ENCODE results near the gene CCDC182.

The CCDC182 gene

DNA sequence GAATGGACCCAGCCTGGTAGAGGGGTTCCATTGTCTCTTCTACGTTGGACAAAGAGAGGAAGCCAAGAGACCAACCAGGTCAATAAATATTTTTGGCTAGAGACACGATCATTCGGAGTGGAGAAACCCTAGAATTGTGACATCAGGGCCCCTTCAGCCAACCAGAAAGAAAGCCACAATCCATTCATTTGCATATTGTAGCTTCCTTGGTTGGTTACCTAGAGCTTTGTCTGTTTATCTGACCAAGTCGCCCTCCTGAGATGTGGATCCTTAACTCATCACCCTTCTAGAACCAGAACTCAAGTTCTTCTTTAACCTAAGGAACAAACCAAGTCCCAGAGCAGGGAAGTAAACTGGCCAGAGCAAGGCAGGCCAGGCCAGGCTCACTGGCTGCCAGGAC, at the start of gene CCDC182:
Gene CCDC182, minus strand, starts transcription at position 58 of the 400 bp plus-strand sequence. Its CDS starts 27 bp downstream, at position 31.
- FAIRE-seq: no peak

DNA sequence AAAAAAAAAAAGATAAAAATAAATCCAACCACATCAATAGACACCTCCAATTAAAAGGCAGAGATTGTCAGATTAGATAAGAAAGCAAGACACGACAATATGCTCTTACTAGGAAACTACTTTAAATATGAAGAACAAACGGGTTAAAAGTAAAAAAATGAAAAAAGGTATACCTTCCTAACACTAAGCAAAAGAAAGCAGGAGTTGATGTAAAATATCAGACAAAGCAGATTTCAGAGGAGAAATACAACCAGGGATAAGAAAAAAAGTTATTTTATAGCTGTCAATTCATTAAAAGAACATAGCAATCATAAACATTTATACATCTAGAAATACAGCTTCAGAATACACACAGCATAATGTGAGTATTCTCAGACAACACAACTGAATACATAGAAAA, 49.7 kb upstream of the CCDC182 start:
- no peak for FAIRE-seq

DNA sequence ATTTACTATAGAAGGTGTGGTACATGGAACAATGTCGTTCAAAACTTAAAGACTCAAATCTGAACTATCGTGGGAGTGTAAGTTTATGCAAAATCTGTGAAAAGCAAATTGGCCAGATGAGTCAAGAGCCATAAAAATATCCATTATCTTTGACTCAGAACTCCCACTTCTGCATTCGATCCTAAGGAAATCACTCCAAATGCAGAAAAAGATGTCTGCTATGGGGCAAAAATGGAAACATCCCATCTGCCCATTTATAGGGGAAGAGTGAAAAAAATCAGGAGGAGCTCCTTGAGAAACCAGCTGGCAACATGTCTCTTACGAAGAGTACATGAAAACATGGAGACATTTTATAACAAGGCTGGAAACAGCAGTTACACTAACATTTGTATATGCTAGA, 43.6 kb upstream of the CCDC182 start:
- FAIRE-seq: no peak

DNA sequence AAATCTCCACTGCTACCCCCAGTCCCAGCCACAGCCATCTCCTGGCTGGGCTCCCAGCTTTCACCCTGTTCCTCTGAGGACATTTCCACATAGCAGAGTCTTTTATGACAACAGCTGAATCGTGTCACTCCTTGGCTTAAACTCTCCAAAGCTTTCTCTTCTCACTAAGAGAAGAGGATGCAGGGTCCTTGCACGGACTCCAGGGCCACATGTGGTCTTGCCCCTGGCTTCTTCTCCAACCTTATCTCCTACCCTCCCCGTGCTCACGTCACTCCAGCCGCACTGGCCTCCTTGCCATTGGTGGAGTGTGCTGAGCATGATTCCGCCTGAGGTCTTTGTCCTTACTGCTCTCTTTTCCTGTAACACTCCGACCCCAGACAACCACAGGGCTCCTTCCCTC, 39.9 kb upstream of the CCDC182 start:
- FAIRE-seq: no peak

DNA sequence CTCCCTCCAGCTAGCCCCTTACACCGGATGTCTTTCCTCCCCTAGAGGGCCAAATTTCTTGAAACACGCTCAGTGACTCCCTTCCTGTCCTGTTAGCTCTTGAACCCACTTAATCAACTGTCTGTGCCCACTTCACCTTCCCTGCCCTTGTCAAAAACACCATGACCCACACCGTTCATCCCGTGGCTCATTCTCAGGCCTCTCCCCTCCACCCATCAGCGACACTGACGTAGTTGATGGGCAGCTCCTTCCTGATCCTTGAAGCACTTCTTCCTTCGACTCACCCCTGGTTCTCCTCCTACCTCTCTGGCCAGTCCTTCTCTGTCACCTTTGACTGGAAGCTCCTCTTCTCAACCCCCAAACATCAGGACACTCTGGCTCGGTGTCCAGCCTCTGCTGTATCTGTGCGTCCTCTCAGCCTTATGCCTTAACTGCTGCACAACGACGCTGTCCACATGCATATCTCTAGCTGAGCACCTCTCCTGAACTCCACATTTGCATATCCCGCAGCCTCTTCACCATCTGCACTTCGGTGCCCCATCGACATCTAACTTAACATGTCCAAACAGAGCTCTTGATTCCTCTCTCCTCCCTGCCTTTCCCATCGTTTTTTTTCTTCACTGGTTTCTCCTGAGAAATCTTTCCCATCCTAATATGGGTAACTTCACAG, 39.3 kb upstream of the CCDC182 start:
- no peak for FAIRE-seq

DNA sequence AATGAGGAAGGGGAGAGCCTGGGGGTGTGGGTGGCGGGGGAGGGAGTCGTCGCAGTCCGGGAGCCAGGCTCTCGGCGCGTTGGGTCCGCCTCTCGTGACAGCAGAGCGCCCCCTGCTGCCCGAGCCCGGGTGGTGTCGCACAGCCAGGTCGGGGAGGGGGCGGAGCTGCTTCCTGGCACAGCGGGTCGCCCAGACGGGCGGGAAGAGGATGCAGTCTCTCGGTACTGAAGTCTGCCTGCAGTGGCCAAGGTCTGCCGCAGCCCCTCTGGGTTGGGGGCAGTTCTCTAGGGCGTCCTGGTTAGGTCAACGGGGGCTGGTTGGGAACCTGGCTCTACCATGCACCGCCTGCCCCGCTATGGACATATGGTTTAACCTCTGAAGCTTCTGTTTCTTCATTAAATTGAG, 38.2 kb upstream of the CCDC182 start:
- FAIRE-seq: no peak

DNA sequence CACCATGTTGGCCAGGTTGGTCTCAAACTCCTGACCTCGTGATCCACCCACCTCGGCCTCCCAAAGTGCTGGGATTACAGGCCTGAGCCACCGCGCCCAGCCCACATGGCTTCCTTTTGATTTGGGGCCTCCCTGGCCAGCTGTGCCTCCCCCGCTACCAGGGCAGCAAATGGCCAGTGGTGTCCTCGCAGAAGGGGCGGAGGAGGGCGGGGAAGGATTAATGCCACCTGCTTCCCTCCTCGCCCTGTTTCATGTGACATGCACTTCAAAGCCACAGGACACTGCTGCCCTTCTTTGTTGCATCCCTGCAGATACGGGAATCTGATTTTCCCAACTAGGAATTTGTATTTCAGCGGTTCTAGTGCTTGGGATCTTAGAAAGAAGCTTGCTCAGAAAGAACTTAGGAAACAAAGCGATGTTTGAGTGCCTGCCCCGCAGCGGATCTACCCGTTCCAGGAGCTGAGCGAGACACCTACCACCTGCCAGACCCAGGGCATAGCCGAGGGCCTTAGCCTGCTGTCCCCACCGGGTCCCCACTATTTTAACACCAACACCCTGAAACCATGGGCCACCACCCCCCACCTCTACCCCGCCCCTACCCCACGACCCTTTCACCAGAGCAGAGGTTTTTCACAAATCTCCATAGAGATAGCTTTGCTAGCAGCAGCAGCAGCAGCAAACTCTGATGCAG, 37.7 kb upstream of the CCDC182 start:
- no peak for FAIRE-seq

DNA sequence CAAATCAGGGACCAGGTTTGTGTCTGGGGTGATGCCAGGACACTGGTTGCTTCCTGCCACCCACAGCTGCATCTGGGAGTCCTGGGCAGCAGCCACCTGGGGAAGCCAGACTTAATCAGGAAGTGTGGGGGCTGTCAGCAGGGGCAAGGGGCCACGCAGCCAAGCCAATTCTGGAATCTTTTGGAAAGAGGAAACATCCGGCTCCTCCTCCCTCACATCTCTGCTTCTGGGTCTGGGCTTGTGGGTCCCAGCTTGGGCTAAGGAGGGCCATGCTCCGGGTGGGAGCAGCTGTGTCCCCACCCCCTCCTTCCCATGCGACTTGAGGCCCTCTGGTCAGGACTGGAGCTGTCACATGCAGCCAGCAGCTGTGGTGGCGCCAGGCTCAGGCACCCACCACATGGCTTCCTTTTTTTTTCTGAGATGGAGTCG, 37.0 kb upstream of the CCDC182 start:
- no peak for FAIRE-seq

DNA sequence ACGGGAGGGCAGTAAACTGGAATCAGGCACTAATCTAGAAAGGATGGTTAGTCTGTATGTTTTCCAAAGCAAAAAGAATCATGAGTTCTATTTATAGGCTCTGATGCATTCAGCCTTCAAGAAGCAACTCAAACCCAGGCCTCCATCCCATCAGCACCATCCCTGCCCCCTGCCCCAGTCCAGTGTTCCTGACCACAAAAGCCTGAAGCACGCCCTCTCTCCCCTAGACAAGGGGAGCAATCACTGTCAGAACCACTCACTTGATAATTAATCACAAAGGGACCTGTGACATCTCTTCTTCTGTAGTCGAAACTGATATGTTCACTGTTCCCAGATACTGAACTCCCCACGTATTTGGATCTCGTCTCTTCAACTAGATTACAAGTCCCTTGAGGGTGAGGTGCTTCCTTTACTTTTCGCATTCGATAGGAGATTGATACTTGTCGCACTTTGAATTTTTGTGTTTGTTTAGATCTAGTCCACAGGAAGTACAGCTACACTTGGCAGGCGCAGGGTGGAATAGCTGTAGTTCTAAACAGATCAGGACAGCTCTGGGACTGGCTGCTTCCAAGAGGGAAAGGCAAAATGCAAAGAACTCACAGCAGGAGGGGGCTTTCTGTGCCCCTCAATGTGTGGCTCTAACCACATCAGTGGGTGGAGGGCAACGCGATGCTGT, 36.4 kb upstream of the CCDC182 start:
- FAIRE-seq: no peak

DNA sequence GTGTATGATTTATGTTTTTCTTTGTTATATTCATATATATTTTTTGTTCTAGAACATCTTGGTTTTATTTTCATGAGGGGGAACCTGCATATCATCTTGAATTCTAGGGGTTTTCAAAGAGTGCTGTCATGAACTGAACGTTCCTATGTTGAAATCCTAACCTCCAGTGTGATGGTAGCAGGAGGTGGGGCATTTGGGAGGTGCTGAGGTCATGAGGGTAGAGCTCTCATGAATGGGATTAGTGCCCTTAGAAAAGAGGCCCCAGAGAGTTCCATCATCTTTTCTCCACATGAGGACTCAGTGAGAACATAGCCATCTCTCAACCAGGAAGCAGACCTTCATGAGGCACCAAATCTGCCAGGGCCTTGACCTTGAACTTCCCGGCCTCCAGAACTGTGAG, 34.6 kb upstream of the CCDC182 start:
- no peak for FAIRE-seq

DNA sequence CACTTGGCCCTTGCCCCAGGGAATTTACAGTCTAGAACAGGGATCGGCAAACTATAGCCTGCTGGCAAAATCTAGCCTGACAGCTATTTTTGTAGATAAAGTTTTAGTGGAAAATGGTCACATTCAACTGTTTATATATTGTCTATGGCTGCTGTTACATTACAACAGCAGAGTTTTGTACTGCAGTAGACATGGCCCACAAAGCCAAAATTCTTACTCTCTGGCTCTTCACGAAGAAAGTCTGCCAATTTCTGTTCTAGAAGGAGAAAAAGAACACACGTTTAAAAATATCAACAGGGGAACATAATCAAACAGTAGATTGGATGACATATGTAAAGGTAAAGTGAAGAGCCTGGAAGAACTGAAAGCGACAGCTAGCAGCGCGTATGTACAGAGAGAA, 33.2 kb upstream of the CCDC182 start:
- no peak for FAIRE-seq

DNA sequence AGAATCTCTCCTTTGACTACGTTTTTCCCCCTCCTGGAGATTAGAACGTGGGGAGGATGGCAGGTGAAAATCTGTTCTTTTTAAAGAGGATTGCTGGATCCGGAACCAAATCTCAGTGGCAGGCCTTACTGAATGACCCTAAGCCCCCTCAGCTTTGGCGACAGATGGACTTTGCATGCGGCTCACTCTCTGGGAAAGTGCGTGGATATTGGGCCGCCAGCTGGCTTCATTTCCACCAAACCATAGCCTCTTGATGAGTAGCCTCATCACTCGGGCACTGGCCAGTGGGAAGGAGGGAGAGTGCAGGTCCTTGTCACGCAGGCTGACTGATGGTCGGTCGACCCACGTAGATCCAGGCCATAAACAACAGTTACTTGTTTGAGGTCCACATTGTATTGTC, 31.3 kb upstream of the CCDC182 start:
- FAIRE-seq: no peak

DNA sequence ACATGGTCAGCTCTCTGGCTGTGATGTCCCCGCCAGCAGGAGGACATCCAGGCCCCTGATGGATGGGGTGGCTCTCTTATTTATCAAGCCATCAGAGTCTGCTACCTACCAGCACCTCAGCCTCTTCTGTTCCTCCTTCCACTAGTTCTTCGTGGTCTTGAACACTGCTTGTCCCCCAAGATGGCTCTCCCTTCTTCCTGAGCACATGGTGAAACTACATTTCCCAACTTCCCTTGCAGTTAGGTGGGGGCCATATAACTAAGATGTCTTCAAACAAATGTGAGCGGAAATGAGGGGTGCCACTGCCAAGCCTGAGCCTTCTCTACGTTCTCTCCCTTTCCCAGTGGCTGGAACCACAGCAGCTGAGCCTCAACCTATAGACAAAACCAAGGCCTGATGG, 29.8 kb upstream of the CCDC182 start:
- no peak for FAIRE-seq

DNA sequence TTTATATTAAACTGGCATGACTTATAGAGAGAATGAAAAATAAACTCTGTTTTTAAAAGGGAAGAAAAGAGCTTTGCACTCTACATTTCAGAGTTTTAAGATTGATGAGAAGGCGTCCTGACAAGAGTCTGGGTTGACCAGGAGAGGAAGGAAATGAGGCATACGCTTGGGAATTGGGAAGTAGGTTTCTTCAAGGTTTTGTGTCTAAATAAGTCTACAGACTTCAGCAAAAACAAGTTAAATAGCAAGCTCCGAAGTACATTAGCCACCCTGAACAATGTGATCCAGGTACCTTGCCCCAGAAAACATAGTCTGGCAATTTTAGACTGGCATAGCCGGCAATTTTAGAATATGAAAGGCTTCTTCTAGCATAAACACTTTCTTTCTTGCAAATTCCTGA, 28.5 kb upstream of the CCDC182 start:
- no peak for FAIRE-seq

DNA sequence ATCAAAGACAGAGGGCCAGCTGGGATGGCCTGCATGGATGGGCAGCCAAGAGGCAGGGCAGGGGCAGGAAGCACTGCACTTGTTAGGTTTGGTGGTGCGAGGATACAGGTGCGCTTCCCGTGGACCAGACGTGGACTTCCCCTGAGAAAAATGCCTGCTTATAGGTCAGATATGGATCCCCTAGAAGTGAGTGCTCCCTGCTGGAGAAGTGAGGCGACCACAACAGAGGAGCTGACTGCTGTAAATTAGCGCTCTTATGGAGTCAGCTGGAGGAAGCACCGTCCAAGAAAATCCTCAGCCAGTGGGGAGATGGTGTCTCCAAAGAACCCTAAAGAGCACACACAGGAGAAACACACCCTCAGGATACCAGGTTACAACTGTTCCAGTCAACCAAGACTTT, 27.7 kb upstream of the CCDC182 start:
- no peak for FAIRE-seq

DNA sequence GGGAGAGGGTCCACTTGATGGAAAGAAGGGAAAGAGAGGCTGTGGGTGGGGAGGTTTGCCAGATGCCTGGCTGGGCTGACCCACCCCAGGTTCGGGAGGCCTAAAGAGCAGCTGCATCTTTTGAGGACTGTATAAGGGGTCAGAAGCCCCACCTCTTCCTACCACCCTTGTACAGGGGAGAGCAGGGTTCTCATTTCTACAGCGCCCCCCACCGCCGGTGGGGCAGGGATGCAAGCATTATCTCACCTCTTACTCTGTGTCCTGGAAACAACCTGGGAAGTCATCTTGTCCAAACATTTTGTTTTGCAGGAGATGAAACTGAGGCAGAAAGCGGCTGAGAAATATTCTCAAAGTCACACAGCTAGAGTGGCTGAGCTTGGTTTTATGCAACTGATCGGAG, 22.5 kb upstream of the CCDC182 start:
- no peak for FAIRE-seq

DNA sequence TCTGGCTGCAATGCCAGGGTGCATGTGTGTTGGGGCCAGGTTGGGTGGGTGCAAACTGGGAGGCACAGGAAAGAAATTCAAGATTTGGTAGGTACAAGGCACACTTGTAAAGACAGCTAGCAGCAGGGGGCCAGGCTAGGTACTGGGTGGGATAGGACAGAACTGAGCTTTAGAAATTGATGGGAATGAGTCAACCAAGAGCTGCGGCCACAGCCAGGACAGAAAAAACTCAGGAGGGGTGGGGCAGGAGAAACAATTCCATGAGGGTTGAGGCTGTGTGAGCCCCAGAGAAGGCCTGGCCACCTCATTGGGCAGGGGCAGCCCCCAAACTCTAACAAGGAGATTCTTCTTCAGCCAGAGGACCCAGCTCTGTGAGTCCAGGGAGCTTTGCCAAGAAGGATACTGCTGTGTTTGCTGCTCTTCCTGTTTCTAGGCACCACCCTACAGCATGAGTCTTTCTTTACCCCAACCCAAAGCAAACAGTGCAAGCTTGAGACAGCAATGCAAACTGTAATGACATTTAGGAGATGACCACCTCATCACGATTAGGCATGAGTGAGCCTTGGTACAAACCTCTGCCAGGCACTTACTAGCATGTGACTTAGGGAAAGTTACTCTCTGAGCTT, 21.3 kb upstream of the CCDC182 start:
- FAIRE-seq: no peak

DNA sequence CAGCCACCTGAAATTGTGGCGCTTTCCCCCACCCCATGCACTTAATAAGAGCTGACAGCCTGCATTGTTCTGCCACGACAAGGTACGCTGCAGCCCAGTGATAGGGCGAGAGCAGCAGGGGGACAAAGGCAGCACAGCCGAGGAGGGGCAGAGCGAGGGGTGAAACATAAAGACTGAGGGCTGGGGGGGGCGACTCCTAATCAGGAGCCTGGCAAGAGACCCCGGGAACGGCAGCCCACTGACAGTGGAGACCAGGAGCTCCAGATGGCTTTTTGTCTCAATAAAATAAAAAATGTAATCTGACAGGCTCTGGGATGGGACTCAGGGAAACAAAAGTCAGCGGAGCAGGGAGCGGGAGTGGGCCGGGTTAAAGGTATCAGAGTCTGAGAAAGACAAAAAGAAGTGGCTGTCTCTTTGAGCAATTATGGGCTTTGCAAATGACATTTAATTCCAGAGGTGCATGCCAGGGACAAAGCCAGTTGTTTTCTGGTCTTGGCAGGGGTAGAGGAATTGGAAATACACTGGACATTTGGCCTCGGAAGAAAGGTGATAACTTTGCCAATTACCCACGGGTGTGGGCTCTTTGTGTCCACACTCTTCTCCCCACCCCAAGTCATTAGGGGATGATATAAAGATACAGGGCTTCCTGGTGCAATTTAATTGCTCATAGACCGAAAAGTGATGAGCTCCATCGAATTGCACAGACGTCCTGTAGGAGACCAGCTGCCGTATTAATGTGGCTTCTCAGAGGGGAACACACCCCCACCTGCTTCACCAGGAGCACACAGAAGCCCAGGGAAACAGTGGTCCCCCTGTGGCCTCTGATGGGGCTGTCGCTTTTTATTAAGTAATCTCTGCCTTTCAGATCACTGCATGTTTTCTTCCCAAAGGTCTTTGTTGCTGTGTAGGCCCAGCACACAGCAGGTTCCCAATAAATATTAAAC, 17.6 kb upstream of the CCDC182 start:
- no peak for FAIRE-seq

DNA sequence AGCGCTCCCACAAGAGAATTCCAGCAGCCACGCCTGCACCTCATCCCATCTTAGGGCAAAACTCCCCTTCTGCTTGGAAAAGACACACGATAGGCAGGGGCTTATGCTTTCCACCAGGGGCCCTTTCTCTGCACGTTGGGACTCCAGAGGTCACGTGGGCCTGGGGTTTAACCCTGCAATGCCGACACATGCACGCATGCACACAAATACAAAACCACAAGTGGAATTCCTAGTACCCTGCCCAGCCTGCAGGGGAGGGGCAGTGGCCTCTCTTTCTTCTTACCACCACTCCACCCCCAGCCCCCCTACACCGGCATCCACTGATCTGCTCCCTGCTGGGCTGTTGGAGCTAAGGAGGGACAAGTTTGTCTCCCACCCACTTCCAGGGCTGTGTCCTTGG, 16.8 kb upstream of the CCDC182 start:
- FAIRE-seq: no peak

DNA sequence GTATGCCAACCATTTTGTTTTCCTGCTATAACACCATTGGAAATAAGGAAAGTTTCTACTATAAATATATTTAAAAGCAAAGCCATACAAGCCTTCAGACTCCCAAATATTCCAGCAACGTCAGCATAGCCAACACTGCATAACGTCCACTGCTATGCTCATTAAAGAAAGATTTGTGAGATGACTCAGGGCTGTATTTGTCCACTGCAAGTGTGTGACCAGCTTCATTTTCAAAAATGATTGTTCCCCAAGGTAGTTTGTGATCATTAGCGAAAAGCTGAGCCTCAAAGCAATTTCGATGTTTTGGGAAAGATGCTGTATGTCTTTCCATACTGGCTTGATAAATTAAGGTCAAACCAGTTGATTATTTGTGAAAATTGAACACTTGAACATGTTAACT, 14.9 kb upstream of the CCDC182 start:
- no peak for FAIRE-seq

DNA sequence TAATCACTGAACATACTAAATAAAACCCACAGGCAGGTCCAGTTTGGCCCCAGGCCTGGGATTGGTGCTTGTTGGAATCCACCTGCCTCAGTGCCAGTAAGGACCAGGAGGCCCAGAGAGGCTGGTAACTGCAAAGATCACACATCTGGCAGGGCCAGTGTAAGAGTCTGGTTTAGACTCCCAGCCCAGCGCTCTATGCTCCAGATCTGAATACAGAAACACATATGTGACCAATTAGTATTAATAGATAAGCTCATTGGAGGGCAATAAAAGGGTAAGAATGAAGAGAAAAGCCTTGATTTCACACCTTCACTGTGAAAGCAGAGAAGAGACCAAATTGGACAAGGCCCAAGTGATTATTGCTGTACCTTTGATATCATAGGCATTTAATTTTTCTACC, 13.6 kb upstream of the CCDC182 start:
- no peak for FAIRE-seq

DNA sequence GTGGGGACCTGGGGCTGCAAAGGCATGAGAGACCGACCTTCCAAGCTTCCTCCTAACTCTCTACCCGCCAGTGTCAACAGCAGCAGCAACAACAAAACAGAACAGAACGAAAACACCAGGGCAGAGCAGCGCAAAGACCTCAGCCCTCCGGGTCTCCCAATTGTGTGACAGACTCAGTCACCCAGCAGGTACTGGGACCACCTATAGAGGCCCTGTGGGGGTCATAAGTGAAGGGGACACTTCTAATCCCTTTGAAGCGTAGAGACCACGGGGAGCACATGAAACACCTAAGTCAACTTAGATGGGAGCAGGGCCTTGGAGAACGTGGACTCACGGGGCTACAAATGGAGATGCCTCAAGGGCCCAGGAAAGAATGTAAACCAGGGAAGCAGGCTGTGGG, 12.6 kb upstream of the CCDC182 start:
- no peak for FAIRE-seq

DNA sequence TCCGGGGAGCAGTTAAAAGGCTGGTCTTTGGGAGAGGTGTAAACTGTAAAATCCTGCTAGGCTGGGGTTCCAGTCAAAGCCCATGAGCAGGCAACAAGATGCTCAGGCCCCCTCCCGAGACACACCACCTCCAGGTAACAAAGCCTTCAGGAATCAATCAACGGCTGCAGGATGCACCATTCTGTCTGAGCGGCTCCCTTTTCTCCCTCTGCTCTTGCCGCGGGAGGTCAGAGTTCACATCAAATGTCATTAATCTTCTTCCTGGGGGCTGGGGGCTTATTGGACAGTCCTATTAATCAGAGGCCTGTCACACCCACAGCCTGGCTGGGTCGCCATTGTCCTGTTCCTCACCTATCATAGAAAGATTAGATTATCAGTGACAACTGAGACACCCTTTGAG, 11.9 kb upstream of the CCDC182 start:
- FAIRE-seq: no peak

Data from TTC549 (cell line).